SK-N-SH (cell line): Measurements from ENCODE around the gene SEMA3F.

Source experiments
- EP300 ChIP-seq, 2 experiments: IDR thresholded peaks; 2 replicates each; pipeline versions ENCODE4 v1.4.0 to v1.6.1; 2012; ENCODE audit warnings: borderline replicate concordance in 1 of 2, low read depth in 1 of 2, low read length in 1 of 2
- MXI1 ChIP-seq: IDR thresholded peaks from 2 replicates; pipeline ENCODE4 v1.6.1; 2012; ENCODE audit warnings: mild to moderate bottlenecking, low read depth, low read length, improper control_type of control experiment
- TF ChIP-seq, protein P1 (sequence below): fragments of 200-600 bp; sonication (generic); IDR thresholded peaks from 2 replicates; pipeline ENCODE4 v1.6.1; 2017; ENCODE audit warnings: antibody characterized with exemption, mild to moderate bottlenecking, moderate library complexity
- TF ChIP-seq, protein P2 (sequence below): IDR thresholded peaks from 2 replicates; pipeline ENCODE4 v1.4.0; 2012; ENCODE audit warnings: low read depth

DNA sequence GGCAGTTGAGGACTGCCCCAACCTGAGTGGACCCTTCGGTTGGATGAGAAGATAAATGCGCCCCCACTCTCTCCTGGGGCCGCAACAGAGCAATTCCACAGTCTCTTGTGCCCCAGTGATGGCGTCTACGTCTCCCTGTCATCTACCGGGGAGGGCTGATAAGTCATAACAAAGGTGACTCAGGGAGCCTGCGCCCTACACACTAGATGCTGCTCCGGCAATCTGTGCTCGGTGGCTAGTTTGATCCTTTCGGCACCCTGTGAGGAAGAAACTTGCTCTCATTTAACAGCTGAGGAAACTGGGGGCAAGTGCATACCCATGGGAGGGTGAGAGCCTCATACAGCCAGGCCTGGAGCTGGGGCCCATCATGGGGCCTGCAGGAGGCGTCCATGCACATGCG is 14.1 kb upstream of the SEMA3F start:
- TF ChIP-seq EP300 (IDR thresholded peaks at IDR 0.05; ENCODE audit: borderline replicate concordance in 1 of 2, low read depth in 1 of 2, low read length in 1 of 2) (no peak), MXI1 (no peak)
- TF ChIP-seq, protein P1, sequence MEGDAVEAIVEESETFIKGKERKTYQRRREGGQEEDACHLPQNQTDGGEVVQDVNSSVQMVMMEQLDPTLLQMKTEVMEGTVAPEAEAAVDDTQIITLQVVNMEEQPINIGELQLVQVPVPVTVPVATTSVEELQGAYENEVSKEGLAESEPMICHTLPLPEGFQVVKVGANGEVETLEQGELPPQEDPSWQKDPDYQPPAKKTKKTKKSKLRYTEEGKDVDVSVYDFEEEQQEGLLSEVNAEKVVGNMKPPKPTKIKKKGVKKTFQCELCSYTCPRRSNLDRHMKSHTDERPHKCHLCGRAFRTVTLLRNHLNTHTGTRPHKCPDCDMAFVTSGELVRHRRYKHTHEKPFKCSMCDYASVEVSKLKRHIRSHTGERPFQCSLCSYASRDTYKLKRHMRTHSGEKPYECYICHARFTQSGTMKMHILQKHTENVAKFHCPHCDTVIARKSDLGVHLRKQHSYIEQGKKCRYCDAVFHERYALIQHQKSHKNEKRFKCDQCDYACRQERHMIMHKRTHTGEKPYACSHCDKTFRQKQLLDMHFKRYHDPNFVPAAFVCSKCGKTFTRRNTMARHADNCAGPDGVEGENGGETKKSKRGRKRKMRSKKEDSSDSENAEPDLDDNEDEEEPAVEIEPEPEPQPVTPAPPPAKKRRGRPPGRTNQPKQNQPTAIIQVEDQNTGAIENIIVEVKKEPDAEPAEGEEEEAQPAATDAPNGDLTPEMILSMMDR = no peak
- TF ChIP-seq, protein P2, sequence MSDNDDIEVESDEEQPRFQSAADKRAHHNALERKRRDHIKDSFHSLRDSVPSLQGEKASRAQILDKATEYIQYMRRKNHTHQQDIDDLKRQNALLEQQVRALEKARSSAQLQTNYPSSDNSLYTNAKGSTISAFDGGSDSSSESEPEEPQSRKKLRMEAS = no peak
